GM23248 (cell line): ENCODE data around the gene CAMK2N1.

Source experiments
- EZH2 ChIP-seq: fragments of 200-600 bp; sonication (generic); IDR thresholded peaks from 2 replicates; pipeline ENCODE4 v1.6.1; 2018; ENCODE audit warnings: antibody characterized with exemption, mild to moderate bottlenecking; ENCODE audit not compliant: insufficient read depth, poor library complexity, severe bottlenecking
- EZH2phosphoT487 ChIP-seq: fragments of 200-600 bp; sonication (generic); IDR thresholded peaks from 2 replicates; pipeline ENCODE4 v1.6.1; 2018; ENCODE audit warnings: antibody characterized with exemption, moderate library complexity, mild to moderate bottlenecking, low read depth; ENCODE audit not compliant: insufficient read depth

GRCh38 chr1:20472121-20472520 lies 13.9 kb downstream of the CAMK2N1 start:
- TF ChIP-seq EZH2phosphoT487, result no peak
- no peak for TF ChIP-seq EZH2
